Measurements from ENCODE around the gene ATP9B.
"Not testable (repeated sequence)": the region's sequence is repeated elsewhere in the genome, so short reads cannot be mapped to it uniquely, and the experiment has no call there.

Gene ATP9B

GRCh38 chr18:79246309-79247108 lies 177.3 kb downstream of the ATP9B start:
- peak; percentile 74 for DNase-seq

GRCh38 chr18:79248495-79249060 lies 179.4 kb downstream of the ATP9B start:
- DNase-seq: no peak

GRCh38 chr18:79250301-79250981 lies 181.2 kb downstream of the ATP9B start:
- DNase-seq: no peak

GRCh38 chr18:79251021-79251420 lies 181.8 kb downstream of the ATP9B start:
- DNase-seq: no peak

- no peak for DNase-seq
Observed at GRCh38 chr18:79252904-79253633, 183.9 kb downstream of the ATP9B start.

- no peak for DNase-seq
Observed at GRCh38 chr18:79257480-79257879, 188.3 kb downstream of the ATP9B start.

GRCh38 chr18:79258447-79258846 lies 189.3 kb downstream of the ATP9B start:
- no peak for DNase-seq

- no peak for DNase-seq
Observed at GRCh38 chr18:79259218-79259617, 190.0 kb downstream of the ATP9B start.

- DNase-seq: peak; percentile 28
Observed at GRCh38 chr18:79260023-79260422, 190.8 kb downstream of the ATP9B start.

GRCh38 chr18:79260510-79260909 lies 191.3 kb downstream of the ATP9B start:
- no peak for DNase-seq

- DNase-seq: not testable (repeated sequence)
Observed at GRCh38 chr18:79265068-79265467, 195.9 kb downstream of the ATP9B start.

- not testable (repeated sequence) for DNase-seq
Observed at GRCh38 chr18:79271812-79272211, 202.6 kb downstream of the ATP9B start.

GRCh38 chr18:79272916-79273315 lies 203.7 kb downstream of the ATP9B start:
- DNase-seq: no peak

GRCh38 chr18:79274823-79275222 lies 205.6 kb downstream of the ATP9B start:
- DNase-seq: no peak

GRCh38 chr18:79275461-79275860 lies 206.3 kb downstream of the ATP9B start:
- DNase-seq: no peak

- DNase-seq: no peak
Observed at GRCh38 chr18:79275992-79276391, 206.8 kb downstream of the ATP9B start.

- no peak for DNase-seq
Observed at GRCh38 chr18:79278896-79279295, 209.7 kb downstream of the ATP9B start.

GRCh38 chr18:79283131-79283810 lies 214.1 kb downstream of the ATP9B start:
- peak; percentile 63 for DNase-seq

- DNase-seq: no peak
Observed at GRCh38 chr18:79283929-79284328, 214.7 kb downstream of the ATP9B start.

GRCh38 chr18:79285191-79285590 lies 216.0 kb downstream of the ATP9B start:
- not testable (repeated sequence) for DNase-seq

- not testable (repeated sequence) for DNase-seq
Observed at GRCh38 chr18:79290409-79290808, 221.2 kb downstream of the ATP9B start.

- no peak for DNase-seq
Observed at GRCh38 chr18:79290876-79291275, 221.7 kb downstream of the ATP9B start.

- no peak for DNase-seq
Observed at GRCh38 chr18:79294235-79294634, 225.0 kb downstream of the ATP9B start.

Measured in COR-L47 (cell line).